ENCODE results near the gene PDZD2. TPM values are rescaled to one million over a fixed set of nuclear protein-coding genes. Genes with fewer than 3 reads are reported as not detected.

PDZD2 gene
- total RNA-seq, 4 donors from 2014 or later = 6.2 to 21.4 (median 11.8) TPM

GRCh38 chr5:31794009-31794408, 155.1 kb downstream of the PDZD2 start:
- no peak for TF ChIP-seq POLR2A (IDR thresholded peaks at IDR 0.05)
- no peak for TF ChIP-seq CTCF (IDR thresholded peaks at IDR 0.05)
- Histone ChIP-seq H3K36me3 (no peaks in the 10 kb centered on the region), H3K4me1 (no peaks in the 10 kb centered on the region), H3K27me3 (no peaks in the 10 kb centered on the region), H3K27ac (no peak overlapping the region), H3K9me3 (no peaks in the 10 kb centered on the region), H3K4me3 (no peak overlapping the region)
- no peak for DNase-seq
- intact Hi-C loops (cut with DNase I; ENCODE audit: low total_unique reads) = no loop called here

GRCh38 chr5:31798168-31798567, 159.2 kb downstream of the PDZD2 start:
- Histone ChIP-seq H3K27me3 (no peaks in the 10 kb centered on the region), H3K27ac (no peak overlapping the region), H3K4me1 (no peaks in the 10 kb centered on the region), H3K36me3 (no peaks in the 10 kb centered on the region), H3K9me3 (no peaks in the 10 kb centered on the region), H3K4me3 (no peak overlapping the region)
- no peak for DNase-seq
- TF ChIP-seq POLR2A (IDR thresholded peaks at IDR 0.05) = no peak
- TF ChIP-seq CTCF (IDR thresholded peaks at IDR 0.05) = no peak
- intact Hi-C loops (cut with DNase I; ENCODE audit: low total_unique reads) = no loop called here

- H3K27me3 ChIP-seq = no peaks in the 10 kb centered on the region
- DNase-seq = no peak
- no peak overlapping the region for H3K4me3 ChIP-seq
- H3K27ac ChIP-seq = no peak overlapping the region
- H3K4me1 ChIP-seq = no peaks in the 10 kb centered on the region
- TF ChIP-seq CTCF (IDR thresholded peaks at IDR 0.05) (no peak), POLR2A (IDR thresholded peaks at IDR 0.05) (no peak)
- intact Hi-C loops (cut with DNase I; ENCODE audit: low total_unique reads) = no loop called here
- no peaks in the 10 kb centered on the region for H3K9me3 ChIP-seq
- no peaks in the 10 kb centered on the region for H3K36me3 ChIP-seq
These were observed 161.4 kb downstream of the PDZD2 start for GRCh38 chr5:31800351-31800750.

GRCh38 chr5:31805785-31806400, 167.0 kb downstream of the PDZD2 start:
- TF ChIP-seq CTCF (IDR thresholded peaks at IDR 0.05) (no peak), POLR2A (IDR thresholded peaks at IDR 0.05) (no peak)
- intact Hi-C loops (cut with DNase I; ENCODE audit: low total_unique reads) = no loop called here
- Histone ChIP-seq H3K36me3 (no peaks in the 10 kb centered on the region), H3K9me3 (no peaks in the 10 kb centered on the region), H3K4me3 (no peak overlapping the region), H3K27me3 (no peaks in the 10 kb centered on the region), H3K27ac (no peak overlapping the region), H3K4me1 (no peaks in the 10 kb centered on the region)
- no peak for DNase-seq

- no peaks in the 10 kb centered on the region for H3K36me3 ChIP-seq
- intact Hi-C loops (cut with DNase I; ENCODE audit: low total_unique reads) = no loop called here
- H3K27ac ChIP-seq = no peak overlapping the region
- H3K9me3 ChIP-seq = no peaks in the 10 kb centered on the region
- H3K4me1 ChIP-seq = no peaks in the 10 kb centered on the region
- H3K4me3 ChIP-seq = no peak overlapping the region
- TF ChIP-seq CTCF (IDR thresholded peaks at IDR 0.05) = no peak
- TF ChIP-seq POLR2A (IDR thresholded peaks at IDR 0.05) = no peak
- DNase-seq = no peak
- H3K27me3 ChIP-seq = no peaks in the 10 kb centered on the region
These were observed 167.6 kb downstream of the PDZD2 start for GRCh38 chr5:31806561-31806960.
